GM21786 (cell line): ENCODE measurements around the gene THEMIS.

ENCODE experiments used
- ATAC-seq: cut with Tn5 transposase; IDR thresholded peaks from one replicate; pipeline ENCODE4 v1.9.1; 2021; ENCODE audit not compliant: unreplicated experiment

THEMIS gene

DNA sequence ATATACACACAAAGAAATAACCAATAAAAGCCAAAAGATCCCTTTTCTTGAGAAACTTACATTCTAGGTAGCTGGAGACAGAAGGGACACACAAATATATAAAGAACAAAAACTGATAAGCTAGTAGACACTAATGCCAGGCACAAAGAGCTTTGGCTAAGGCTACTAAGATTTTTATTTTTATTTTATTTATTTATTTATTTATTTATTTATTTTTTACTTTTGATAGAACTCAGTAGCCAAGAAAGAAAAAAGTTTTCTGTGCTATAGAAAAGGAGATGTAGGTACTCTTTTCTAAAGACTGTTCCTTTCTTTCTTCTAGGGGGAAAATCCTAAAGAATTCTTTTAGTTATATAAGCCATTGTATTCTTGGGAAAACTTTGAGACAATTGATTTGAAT is 34.1 kb downstream of the THEMIS start:
- no peak for ATAC-seq

DNA sequence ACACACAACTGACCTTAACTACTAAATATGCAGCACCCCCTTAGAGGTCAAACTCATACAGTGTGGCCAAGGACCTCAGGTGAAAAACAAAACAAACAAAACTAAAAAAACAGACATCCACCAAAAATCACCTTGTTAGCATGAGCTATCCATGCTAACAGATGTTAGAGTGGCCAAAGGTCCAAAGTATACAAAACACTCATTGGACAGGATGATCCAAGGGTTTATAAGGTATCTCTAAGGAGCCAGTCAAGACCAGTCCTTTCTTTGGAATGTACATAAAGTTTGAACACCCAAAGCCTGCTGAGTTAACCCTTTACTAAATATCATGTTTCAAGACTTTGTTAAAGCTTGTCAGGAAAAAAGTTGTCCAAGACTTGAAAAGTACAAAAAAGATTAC is 35.8 kb downstream of the THEMIS start:
- ATAC-seq, result no peak

DNA sequence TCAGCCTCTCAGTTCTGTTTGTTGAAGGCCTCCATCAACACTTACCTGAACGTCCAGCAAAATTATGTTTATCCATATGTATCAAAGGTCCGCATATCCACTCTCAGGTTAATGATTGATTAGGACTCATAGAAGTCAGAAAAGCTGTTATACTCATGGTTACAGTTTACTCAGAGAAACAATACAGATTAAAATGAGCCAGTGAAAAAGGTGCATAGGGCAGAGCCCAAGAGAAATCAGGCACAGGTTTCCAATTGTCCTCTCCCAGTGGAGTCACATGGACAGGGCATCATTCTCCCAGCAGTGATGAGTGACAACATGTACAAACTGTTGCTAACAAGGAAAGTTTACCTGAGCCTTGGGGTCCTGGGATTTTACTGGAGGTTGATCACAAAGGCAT is 36.2 kb downstream of the THEMIS start:
- ATAC-seq, result no peak

DNA sequence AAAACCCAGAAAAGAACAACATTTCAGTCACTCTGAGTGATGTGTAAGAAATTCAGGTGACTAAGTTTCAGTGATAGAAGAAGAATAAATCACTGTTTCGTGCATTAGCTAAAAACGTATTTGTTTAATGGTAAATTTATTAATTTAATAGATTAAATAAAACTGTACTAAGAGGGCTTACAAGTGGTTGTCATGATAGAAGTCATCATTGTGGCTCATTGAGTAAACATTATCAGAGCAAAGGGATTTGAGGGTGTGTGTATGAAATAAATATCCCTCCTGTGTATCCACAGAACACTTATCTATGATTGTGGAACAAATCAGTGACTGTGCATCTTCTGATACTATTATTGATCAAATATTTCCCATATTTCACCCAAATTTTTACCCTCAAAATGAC is 40.1 kb downstream of the THEMIS start:
- ATAC-seq, result no peak

DNA sequence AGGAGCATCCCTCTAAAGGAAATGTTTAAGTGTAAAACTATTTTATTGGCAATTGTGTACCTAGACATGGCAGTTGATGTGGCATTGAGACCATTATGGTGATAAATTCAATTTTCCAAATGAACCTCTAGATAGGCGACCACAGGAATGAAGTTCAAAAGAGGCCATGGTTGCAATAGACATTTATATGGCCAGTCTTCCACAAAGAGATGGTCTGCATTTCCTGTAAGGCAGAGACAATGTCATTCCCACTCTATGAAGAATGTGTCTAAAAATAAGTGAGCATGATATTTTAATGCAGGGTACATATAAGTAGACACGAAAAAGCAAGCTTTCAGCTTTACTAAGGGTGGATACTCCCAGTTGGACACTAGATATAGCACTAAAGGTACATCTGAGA is 40.9 kb downstream of the THEMIS start:
- no peak for ATAC-seq

DNA sequence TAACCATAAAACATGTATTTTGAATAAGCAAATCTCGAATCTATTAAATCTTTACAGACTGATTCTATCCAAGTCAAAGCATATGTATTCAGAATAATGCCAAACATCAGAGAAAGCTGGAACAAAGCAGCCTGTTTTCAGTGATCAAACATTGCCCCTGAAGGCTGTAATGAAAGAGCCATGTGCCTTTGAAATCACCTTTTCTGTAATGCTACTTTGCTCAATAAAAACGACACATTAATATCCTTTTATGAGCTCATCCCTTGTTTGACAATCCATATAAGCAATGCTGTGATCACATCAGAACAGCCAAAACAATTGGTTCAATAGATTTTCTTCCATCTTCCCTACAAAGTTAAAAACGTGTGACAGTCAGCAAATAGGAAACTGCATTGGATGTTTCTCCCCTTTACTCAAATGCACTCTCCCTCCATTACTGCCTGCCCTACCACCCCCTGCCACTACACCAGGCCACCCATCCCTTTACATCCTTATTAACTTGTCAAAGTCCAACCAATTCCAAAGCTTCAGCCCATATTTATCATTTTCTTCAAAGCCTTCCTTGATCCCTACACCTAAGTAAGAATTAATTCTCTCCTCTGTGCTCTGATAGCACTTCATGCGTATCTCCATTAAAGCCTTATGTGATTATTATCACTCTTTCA is 42.0 kb downstream of the THEMIS start:
- ATAC-seq, result no peak

DNA sequence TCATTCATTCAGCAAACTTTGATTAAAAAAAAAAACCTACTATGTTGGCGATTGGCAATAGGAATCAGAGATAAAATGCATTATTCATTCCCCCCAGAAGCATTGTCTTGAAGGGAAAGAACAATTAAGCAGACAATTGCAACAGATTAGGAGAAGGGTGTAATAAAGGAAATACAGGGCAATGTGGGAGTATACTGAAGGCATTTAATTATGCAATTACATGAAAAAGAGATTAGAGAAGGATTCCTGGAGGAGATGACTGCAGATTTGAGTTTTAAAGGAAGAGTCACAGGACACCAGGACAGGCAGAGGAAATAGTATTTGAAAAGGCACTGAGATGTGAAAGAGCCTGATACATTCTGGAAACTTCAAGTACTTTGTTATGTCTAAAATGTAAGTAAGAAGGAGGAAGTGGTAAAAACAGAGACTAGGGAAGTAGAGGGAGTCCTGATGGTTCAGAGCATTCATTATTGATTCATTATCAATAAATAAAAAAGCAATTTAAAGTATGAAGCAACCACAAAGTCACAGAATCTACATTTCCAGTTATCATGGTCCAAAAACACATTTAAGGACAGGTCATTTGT is 43.7 kb downstream of the THEMIS start:
- ATAC-seq, result no peak

DNA sequence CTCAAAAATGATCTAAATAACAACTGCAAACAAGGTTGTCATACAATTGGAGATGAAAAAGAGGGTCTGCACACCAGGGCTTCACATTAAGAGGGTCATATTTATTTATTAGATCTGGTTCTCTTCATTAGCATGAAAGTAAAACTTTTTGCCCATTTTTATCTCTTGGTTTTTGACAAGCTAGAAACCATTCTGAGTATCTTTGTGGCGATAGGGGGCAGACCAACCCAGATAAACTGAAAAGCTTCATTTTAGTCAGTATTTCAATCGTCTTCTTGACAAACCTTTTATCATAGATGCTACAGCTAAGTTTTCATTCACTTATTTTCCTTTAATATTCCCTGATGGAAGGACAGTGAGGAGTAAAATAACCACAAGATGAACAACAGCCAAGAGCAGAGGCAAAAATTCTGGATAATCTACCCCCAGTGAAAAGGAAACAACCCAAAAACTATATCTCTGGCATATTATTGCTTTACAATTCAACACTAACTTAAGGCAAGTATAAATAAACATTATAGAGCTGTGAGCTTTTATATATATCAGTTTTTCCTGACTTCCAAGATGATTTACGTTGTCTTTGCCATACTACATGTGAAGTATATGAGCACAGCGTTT is 45.2 kb downstream of the THEMIS start:
- no peak for ATAC-seq

DNA sequence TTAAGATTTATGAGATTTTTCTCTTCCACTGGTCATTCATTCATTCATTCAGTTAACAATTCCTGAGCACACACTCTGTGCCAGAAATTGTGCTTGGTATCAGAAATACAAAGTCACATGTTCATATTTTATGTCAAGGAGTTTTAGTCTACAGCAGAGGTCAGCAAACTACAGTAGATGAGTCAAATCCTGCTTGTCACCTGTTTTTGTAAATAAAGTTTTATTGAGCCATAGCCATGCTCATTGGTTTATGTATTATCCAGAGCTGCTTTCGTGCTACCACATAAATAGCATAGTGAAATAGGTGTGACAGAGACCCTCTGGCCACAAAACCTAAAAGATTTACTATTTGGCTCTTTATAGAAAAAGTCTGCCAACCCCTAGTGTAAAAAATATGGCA is 46.8 kb downstream of the THEMIS start:
- no peak for ATAC-seq

DNA sequence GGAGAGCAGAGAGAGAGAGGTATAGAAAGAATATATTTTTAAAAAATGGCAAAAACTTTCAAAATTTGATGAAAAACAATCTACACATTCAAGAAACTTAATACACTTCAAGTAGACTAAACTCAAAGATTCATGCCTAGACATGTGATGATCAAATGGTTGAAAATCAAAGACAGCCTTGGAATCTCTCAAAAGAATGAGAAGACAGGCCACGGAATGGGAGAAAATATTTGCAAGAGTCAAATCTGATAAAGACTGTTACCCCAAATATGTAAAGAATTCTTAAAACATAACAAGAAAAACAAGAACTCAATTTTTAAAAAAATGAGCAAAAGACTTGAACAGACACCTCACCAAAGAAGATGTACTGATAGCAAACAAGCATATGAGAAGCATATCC is 49.7 kb downstream of the THEMIS start:
- no peak for ATAC-seq

DNA sequence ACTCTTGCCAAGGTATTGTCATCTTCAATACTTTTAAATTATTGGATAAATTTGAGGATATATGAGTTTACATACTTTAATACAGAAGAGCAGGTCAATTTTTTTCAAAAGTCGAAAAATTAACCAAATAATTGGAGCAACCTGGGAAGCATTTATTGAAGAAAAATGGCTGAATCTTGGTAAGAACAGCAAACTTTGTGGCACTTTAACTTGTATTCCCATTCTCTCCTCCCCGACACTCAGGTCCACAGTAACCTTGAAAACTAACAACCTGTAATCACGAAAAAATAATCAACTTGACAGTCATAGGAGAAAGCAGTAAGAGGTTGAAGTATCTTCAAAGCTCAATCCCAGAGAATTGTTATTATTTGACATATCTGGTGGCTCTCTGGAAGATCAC is 55.6 kb downstream of the THEMIS start:
- no peak for ATAC-seq

DNA sequence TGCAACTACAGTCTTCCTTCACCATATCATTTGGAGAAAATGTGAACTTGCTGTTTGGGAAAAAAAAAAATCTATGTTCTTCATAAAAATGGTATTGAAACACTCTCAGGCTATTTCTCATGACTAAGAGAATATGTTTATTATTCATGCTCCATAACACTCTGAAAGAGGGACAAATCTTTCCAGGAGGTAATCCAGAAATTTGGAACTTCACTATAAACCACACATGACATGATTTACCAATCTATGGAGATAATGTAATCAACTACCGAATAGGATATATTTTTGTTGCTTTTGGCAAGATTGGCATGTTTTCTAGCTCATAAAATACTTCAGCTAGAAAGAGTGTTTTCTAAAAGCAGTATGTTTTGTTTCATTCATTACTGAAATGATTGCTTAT is 56.3 kb downstream of the THEMIS start:
- ATAC-seq, result no peak

DNA sequence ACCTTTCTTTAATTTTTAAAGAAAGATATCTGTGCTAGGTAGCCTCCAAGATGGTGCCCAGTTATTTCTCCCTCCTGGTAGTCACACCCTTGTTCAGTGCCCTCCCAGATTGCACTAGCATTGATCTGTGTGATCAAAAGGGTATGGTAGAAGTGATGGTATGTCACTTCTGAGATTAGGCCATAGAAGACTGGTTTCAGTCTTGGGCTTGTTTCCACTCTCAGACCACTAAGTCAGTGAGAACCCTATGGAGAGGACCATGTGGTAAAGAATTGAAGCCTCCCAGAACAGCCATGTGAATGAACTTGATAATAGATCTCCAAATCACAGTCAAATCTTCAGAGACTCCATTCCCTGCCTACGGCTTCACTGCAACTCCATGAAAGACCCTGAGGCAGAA is 57.3 kb downstream of the THEMIS start:
- ATAC-seq, result no peak

DNA sequence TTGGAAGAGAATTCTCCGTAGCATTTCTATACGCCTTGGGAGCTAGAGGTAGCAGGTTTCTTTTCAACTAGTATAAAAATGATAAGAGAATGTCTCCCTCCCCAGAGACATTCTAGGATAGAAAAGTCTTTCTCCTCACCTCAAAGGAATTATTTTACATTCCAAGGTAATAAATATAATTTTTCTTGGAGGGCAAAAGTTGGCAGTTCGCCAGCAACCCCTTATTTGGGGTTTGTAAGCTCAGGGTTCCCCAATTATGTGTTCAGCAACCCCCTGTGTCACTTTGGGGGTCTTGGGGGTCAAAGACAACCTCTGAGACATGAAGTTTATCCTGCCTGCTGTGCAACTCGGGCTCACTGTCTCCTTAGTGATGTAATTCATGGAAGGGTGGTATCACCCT is 58.3 kb downstream of the THEMIS start:
- no peak for ATAC-seq

DNA sequence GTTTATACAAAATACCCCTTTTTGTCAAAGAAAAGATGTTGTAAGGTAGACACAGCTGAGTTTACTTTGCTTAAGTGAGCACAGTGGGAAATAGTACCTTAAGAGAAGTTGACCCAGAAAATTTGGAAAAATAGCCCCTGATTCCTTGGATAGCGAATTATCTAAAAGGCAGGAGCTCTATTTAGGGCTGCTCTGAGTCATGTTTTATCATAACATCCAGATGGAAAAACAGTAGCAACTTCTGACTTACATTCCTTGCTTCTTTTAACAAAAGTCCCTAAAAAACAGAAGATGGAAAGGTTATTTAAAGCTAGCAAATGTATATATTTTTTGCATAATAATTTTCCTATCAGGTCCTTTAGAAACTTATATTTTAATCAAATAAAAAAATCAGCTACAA is 59.0 kb downstream of the THEMIS start:
- ATAC-seq, result no peak

DNA sequence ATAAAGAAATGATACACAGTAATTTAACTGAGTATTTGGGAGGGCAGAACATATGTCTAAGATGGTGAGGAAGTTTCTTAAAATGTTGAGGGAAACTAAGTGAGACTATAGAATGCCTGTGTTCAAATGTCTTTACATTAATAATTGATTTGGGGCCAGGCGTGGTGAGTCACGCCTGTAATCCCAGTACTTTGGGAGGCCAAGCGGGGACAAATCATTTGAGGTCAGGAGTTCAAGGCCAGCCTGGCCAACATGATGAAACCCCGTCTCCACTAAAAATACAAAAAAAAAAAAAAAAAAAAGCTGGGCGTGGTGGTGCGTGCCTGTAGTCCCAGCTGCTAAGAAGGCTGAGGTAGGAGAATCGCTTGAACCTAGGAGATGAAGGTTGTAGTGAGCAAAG is 66.7 kb downstream of the THEMIS start:
- no peak for ATAC-seq

DNA sequence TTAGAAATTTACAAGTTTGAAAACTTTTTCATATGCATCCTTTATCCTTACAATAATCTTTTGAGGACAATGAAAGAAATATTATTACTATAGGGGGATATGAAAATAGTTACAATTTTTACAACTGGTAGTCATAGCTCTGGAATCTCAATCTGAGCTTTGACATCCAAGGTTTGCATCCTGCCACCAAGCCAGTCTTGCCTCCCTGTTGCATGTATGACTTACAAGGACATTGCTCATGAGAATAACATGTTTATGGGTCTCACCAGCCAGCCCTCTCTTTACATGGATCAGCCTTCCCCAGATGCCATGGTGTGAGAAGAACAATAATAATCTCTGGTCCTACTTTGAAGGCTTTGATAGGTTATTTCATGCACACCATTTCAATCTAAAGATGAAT is 67.5 kb downstream of the THEMIS start:
- ATAC-seq, result no peak

DNA sequence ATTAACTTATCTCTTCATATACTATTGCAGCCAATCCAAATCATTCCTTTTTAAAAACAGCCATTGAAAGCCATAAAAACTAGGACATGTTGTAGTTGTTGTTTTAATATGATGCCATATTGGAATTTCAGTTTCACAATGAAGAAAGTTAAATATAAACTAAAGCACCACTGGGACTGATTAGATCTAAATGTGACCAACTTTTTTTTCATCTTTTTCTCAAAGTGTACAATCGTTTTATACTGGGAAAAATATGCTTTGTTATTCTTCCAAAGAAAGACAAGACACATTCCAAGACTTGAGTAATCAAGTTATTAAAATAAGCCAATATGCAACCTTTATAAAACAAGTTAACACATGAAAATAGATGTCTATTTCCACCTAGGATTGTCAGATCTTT is 68.5 kb downstream of the THEMIS start:
- no peak for ATAC-seq

DNA sequence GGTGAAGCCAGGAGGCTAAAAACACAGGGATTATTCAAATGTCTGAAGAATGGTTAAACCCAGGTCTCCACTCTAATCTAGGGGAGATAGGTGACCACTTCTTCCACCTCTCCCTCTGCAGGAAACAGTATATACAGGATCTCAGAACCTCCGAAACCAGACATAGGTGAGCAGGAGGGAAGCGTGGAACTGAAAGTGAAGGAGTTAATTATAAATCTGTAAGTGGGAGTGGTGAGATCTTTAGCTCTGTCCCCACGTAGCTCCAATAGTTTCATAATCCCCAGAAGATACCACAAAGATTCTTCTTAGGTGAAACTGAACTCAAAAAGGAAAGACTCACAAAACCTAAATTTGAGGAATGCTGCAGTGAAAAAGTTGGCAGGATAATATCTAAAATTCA is 76.8 kb downstream of the THEMIS start:
- no peak for ATAC-seq

DNA sequence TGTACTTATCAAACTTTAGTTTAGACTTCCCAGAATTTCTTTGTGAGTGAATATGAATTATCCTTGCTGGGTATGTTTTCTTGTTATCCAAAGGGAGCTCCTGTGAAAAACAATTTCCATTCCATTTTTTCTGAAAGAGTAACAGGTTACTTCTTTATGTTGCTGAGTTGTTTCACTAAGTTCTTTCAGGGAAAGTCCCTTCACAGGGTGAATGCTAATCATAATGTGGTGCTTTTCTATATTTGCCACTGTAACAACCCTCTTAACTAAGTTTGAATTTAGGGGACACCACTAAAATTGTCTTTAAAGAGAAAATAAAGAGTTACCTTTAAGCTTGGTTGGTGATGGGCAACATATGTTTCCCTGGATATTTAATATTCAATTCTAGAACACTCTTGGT is 79.4 kb downstream of the THEMIS start:
- no peak for ATAC-seq

DNA sequence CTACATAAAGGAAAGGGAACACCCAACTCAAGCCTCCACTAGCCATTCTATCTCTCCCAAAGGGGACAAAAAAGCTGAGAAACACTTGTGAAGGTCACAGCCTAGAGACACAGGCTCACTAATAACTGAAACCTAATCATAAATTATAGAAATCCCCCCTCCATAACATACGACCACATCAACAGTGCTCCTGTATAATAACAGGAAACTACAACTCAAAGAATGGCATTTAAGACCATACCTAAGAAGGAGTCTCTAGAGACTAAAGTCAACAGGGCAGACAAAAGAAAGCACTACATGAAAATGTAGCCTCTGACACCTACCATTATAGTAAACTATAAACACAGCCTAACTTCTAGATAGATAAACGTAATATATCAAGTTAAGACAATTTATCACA is 82.7 kb downstream of the THEMIS start:
- no peak for ATAC-seq

DNA sequence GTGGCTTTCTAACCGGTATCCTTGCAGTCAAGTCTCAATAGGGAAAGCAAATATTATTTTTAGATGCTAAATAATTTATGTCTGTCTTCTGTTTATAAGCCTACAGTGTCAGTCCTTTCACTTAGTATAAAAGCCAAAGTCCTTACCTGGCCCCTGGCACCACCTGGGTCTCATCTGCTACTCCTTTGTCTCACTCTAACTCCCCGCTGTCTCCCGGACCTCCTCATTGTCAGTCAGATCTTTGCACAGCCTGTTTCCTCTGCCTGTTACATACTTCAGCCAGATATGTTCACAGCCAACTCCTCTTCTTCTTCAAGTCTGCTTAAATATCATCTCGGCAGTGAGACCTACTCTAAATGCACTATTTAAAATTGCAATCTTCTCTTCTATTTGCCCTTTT is 84.2 kb downstream of the THEMIS start:
- no peak for ATAC-seq

DNA sequence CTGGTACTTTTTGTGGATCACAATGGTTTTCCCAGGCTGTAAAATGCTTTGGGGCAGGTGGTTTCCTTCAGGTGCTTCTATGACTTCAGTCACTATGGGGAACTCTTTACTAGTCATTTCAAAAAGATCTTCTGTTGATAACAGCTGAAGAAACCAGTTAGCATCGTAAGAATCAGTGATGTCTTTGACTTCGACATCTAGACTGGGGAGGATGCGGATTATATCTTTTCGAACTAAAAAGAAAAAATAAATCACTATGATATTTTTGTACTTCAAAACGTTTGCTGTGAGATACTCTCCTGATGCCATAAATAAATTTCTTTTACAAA is 87.2 kb downstream of the THEMIS start:
- ATAC-seq, result no peak
